T47D (cell line): ENCODE results near the gene CDX2.

Source experiments
- DNase-seq, 2 experiments: peaks; one replicate each; pipeline versions ENCODE4 v3.0.0 to v3.0.0-alpha.2; 2011 to 2012; ENCODE audit warnings: low read depth in 1 of 2, low spot score in 1 of 2
- JUND ChIP-seq: IDR thresholded peaks from 2 replicates; pipeline ENCODE4 v1.6.1; 2012; ENCODE audit warnings: low read depth
- in situ Hi-C: cut with HindIII; loops from 2 replicates; pipeline ENCODE4 v1.10.0; 2016; ENCODE audit warnings: low sequenced_read_pairs, low pct_unique_long_range_greater_than_20kb

Gene CDX2

DNA sequence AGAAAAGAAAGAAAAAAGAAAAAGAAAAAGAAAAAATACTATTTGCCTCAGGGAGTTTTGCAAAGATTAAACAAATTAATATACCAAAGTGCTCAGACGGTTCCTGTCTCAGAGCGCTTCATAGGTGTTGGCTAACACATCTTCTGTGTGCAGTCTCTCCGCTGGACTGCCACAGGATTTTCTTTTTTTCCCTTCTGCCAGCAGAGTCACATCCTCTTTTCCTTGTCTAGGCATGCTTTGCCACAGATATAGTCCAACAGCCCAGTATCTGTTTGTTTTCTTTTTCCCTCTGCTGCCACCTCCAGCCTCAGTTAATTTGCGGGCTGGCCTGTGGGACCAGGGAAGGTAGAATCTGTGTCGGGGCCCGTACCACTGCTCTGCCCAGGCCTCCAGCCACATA lies 22.8 kb upstream of the CDX2 start:
- no peak for TF ChIP-seq JUND
- in situ Hi-C loops = no loop called here
- DNase-seq = no peak

GRCh38 chr13:27988520-27988919 lies 19.4 kb upstream of the CDX2 start, which contains the start of gene URAD:
Gene URAD (minus strand): TSS chr13:27988693. CDS start chr13:27988637, 56 bp downstream.
- in situ Hi-C loops = no loop called here
- TF ChIP-seq JUND = no peak
- DNase-seq = peak in 1 of 2 experiments; percentile 45

DNA sequence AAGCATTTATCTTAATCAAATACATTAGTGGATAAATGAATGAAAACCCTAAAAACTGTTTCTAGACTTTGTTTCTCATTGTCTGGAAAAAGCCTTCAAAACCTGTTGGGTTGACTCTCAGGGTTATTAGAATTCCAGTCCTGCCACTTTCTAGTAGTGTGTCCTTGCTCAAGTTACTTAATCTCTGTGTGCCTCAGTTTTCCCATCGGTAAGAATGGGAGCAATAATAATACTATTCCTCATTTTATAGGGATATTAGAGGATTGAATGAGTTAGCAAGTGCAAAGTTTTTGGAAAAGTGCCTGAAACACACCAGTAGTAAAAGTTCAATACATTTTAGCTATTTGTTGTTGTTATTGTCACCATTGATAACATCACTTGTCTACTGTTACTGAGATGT lies 16.5 kb upstream of the CDX2 start:
- no peak for TF ChIP-seq JUND
- in situ Hi-C loops = no loop called here
- no peak for DNase-seq

DNA sequence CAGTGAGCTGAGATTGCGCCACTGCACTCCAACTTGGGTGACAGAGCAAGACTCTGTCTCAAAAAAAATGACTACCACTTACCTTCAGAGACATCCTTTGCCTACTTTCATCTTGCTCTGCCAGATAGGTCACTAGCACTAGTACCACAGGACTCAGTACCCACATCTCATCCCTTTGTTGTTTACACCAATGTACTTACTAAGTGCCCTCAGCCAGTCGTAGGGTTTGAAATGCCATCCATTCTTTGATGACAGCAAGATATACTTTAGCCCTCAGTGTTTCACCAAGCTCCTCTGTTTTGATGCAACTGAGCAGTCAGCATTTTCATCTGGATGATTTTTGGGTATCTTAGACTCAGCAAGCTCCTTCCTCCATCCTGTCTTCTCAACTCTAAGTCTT lies 13.2 kb upstream of the CDX2 start:
- no peak for DNase-seq
- in situ Hi-C loops = no loop called here
- TF ChIP-seq JUND = no peak

DNA sequence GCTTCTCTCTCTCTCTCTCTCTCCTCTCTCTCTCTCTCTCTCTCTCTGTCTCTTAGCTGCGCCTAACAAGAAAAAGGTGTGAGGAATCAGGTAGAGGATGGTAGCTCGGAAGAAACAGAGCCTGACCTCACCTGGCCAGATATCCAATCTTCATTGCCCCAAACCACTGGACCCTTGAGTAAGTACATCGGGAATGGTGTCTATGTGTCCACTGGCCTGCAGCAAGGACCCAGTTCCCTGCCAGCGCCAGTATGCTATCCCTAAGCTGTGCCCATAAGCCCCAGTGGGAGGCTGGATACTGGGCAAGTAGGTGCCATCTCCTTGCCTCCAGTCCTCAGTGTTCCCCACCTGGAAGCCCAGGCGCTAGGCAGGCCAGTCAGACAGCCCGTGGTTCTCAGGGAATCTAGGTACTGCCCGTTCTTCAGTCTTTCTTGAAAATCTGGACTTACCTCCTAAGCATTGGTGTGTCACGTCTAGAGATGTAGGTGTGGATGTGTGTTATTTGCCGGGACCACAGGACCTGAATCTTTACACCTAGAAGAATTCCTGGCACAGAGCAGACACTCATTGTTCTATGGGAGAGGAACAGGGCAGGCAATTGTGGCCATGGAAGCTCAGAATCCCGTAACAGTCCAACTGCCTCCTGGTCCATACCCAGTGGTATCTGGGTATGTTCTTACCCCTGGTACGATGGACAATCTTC lies 12.0 kb upstream of the CDX2 start:
- in situ Hi-C loops = no loop called here
- no peak for DNase-seq

GRCh38 chr13:27980280-27980998 lies 11.3 kb upstream of the CDX2 start:
- in situ Hi-C loops = no loop called here

More for the DNA sequence above, 12.0 kb upstream of the CDX2 start:
- no peak for TF ChIP-seq JUND

DNA sequence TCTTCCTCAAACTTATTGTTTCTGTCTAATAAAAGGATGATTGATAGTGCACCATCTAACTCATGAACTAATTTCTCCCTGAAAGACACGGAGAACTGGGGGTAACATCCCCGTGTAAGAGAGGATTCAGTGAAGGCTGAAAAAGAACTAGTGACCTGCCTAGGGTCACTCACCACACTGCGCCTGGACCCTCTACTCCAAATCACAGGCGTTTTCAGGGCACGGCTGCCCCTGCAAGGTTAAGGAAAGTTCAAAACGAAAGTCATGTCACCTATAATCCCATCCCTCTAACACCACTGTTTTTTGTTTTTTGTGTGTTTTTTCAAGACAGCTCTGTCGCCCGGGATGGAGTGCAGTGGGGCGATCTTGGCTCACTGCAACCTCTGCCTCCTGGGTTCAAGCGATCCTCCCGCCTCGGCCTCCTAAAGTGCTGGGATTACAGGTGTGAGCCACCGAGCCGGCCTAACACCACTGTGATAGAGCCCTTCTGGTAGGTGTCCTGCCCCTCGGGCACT lies 10.7 kb upstream of the CDX2 start:
- TF ChIP-seq JUND = no peak
- in situ Hi-C loops = no loop called here
- no peak for DNase-seq

More at GRCh38 chr13:27980280-27980998, 11.3 kb upstream of the CDX2 start:
- TF ChIP-seq JUND = no peak
- DNase-seq = no peak

DNA sequence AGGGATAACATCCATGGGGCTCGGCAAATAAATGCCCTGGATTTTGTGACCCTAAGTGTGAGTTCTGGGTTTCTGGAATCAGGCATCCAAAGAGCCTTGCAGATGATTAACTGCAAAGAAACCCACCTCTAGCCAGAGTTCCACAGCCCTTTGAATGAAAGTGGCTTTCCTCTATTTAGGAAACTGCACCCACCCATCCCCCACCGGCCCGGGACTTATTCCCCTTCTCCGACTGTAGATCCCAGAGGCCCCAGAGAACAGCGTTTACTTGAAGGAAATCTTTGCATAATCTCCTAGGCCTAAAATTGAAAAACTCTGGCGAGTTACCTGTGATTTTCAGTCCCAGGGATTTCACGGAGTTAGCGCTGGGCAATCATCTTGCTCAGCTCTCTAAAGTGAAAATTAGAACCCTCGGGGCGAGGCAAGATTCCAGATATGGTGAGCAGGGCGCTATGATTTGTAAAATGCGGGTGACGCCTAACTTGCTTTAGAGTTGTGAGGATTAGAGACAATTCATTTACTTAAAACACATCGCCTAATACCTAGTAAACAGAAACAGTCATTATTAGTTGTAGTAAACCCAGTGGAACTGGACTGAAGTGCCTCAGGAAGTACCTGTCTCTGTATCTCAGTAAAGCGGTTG lies 10.0 kb upstream of the CDX2 start:
- no peak for TF ChIP-seq JUND
- no peak for DNase-seq
- in situ Hi-C loops = no loop called here

DNA sequence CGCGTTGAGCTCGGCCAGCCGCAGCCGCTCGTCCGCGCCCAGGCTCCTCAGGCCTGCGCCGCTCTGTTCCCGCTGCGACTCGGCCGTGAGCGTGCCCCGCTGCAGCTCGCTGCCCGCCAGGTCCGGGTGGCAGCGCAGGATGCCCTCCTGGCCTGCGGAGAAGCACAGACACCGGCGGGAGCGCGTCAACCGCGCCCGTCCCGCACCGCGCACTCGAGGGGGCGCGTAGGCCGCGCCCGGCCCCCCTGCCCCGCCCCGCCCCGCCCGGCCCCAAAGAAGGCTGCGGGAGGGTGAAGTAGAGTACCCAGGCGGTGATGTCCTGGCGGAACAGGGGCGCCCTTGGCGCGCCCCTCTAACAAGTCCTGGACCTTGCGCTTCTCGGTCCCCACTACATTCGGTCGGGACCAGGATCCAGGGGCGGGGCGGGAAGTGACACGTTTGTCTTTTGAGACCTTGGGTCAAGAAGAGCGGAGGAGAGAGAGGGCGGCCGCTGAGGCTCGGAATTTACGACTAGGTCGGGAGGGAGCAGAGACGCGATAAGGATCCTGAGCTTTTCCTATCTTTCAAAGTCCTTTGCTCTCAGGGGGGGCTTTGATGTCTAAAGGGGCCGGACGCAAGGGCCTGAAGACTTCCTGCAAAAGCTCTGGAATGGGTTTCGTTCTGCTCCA lies 9.3 kb upstream of the CDX2 start:
- no peak for DNase-seq
- in situ Hi-C loops = no loop called here
- TF ChIP-seq JUND = no peak

- in situ Hi-C loops = no loop called here
- no peak for TF ChIP-seq JUND
- no peak for DNase-seq
Observed at GRCh38 chr13:27977476-27978300, 8.6 kb upstream of the CDX2 start.

DNA sequence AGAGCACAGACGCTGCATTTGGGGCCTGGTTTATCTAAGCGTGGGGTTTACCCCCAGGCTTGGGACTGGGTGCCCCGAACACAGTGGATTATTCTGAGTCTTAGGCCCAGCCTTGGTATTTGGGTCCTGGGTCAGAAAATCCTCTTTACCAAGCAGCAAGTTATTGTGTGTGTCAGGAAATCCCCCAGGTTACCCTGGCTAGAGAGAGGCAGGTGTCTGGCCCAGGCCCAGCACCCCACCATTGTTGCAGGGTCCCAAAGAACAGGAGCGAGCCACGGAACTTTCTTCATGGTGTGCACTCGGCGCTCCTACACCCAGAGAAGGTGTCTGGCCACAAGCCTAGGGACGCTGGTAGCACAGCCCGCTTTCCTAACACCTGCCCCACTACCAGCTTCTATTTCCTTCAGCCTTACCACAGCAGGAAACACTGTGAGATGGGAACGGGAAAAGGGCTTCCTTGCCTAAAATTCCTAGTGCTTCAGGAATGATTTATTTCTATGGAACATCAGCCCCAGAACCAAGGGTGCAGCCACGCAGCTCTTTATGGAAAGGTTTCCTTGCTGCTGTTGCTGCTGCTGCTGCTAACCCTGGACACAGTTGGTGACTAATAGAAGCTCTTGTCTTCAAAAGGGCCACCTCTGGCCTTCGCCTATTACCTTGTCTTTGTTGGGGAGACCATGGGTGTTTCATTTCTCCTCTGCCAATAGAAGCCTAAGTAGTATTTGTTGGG lies 7.4 kb upstream of the CDX2 start:
- in situ Hi-C loops = no loop called here
- no peak for DNase-seq

More for the DNA sequence above, 7.4 kb upstream of the CDX2 start:
- no peak for TF ChIP-seq JUND
